AG09309 (cell line): ENCODE data around the gene COASY.

ENCODE experiments used
- DNase-seq: peaks from one replicate; pipeline ENCODE4 v3.0.0-alpha.2; 2010; ENCODE audit warnings: low read depth
- H3K4me3 ChIP-seq: 2 replicates; pipeline ENCODE4 v1.5.1; 2011; ENCODE audit warnings: mild to moderate bottlenecking, low read depth, low read length, moderate library complexity; ENCODE audit not compliant: control insufficient read depth
- TF ChIP-seq, protein P1 (sequence below): IDR thresholded peaks from 2 replicates; pipeline ENCODE4 v1.5.1; 2011; ENCODE audit warnings: mild to moderate bottlenecking, low read depth, low read length, inconsistent platforms; ENCODE audit not compliant: insufficient read depth, control insufficient read depth; ENCODE audit errors: missing control alignments

COASY gene

GRCh38 chr17:42517516-42517915, 44.4 kb upstream of the COASY start:
- H3K4me3 ChIP-seq: no peak overlapping the region
- TF ChIP-seq, protein P1, sequence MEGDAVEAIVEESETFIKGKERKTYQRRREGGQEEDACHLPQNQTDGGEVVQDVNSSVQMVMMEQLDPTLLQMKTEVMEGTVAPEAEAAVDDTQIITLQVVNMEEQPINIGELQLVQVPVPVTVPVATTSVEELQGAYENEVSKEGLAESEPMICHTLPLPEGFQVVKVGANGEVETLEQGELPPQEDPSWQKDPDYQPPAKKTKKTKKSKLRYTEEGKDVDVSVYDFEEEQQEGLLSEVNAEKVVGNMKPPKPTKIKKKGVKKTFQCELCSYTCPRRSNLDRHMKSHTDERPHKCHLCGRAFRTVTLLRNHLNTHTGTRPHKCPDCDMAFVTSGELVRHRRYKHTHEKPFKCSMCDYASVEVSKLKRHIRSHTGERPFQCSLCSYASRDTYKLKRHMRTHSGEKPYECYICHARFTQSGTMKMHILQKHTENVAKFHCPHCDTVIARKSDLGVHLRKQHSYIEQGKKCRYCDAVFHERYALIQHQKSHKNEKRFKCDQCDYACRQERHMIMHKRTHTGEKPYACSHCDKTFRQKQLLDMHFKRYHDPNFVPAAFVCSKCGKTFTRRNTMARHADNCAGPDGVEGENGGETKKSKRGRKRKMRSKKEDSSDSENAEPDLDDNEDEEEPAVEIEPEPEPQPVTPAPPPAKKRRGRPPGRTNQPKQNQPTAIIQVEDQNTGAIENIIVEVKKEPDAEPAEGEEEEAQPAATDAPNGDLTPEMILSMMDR: peak; percentile 95
- DNase-seq: peak; percentile 90

GRCh38 chr17:42518046-42518754, 43.7 kb upstream of the COASY start:
- TF ChIP-seq, protein P1: no peak
- H3K4me3 ChIP-seq: no peak overlapping the region
- peak; percentile 90 for DNase-seq

- H3K4me3 ChIP-seq: no peak overlapping the region
- no peak for DNase-seq
- TF ChIP-seq, protein P1: no peak
These were observed 43.0 kb upstream of the COASY start for GRCh38 chr17:42518755-42519545.

- TF ChIP-seq, protein P1: peak; percentile 14
- no peak overlapping the region for H3K4me3 ChIP-seq
- peak; percentile 96 for DNase-seq
These were observed 42.1 kb upstream of the COASY start for GRCh38 chr17:42519546-42520491.

DNA sequence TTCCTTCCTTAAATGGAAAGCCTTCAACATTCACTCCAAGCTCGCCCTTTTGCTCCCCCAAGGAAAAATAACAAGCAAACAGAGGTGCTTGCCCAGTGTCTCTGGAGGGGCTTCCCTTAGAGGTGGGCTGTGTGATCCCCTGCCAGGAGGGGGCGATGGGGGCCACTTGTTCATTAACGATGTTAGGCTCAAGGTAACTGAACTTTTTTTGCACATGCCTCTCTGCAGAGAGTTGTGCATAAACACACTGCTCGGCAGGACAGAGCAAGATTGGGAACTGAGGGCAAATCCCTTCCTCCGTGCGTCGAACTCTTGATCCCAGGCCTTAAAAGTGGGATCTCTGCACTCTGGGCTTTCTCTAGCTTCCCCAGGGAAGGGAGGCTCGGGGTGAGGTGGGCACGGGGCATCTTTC, 41.4 kb upstream of the COASY start:
- H3K4me3 ChIP-seq: no peak overlapping the region
- no peak for DNase-seq
- TF ChIP-seq, protein P1: peak; percentile 7

DNA sequence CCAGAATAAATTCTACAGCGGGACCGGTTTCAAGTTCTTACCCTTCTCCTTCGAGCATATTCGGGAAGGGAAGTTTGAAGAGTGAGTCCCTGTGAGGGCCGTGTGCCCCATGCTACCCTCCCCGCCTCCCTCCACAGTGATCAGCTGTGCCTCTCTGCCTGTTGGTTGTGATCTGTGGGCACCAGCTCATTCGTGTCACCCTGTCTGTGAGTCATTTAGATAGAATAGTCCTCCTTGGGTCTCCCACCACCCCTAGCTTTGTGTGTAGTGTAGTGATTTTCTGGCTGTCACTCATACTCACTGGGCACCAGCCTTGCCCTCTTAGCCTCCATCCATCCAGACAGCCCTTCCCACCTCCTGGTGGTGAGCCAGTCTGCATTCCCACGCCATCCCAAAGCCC, 40.9 kb upstream of the COASY start:
- DNase-seq: no peak
- TF ChIP-seq, protein P1: no peak
- H3K4me3 ChIP-seq: no peak overlapping the region
